ENCODE data around the gene TOP3A.

TOP3A gene, protein sequence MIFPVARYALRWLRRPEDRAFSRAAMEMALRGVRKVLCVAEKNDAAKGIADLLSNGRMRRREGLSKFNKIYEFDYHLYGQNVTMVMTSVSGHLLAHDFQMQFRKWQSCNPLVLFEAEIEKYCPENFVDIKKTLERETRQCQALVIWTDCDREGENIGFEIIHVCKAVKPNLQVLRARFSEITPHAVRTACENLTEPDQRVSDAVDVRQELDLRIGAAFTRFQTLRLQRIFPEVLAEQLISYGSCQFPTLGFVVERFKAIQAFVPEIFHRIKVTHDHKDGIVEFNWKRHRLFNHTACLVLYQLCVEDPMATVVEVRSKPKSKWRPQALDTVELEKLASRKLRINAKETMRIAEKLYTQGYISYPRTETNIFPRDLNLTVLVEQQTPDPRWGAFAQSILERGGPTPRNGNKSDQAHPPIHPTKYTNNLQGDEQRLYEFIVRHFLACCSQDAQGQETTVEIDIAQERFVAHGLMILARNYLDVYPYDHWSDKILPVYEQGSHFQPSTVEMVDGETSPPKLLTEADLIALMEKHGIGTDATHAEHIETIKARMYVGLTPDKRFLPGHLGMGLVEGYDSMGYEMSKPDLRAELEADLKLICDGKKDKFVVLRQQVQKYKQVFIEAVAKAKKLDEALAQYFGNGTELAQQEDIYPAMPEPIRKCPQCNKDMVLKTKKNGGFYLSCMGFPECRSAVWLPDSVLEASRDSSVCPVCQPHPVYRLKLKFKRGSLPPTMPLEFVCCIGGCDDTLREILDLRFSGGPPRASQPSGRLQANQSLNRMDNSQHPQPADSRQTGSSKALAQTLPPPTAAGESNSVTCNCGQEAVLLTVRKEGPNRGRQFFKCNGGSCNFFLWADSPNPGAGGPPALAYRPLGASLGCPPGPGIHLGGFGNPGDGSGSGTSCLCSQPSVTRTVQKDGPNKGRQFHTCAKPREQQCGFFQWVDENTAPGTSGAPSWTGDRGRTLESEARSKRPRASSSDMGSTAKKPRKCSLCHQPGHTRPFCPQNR

DNA sequence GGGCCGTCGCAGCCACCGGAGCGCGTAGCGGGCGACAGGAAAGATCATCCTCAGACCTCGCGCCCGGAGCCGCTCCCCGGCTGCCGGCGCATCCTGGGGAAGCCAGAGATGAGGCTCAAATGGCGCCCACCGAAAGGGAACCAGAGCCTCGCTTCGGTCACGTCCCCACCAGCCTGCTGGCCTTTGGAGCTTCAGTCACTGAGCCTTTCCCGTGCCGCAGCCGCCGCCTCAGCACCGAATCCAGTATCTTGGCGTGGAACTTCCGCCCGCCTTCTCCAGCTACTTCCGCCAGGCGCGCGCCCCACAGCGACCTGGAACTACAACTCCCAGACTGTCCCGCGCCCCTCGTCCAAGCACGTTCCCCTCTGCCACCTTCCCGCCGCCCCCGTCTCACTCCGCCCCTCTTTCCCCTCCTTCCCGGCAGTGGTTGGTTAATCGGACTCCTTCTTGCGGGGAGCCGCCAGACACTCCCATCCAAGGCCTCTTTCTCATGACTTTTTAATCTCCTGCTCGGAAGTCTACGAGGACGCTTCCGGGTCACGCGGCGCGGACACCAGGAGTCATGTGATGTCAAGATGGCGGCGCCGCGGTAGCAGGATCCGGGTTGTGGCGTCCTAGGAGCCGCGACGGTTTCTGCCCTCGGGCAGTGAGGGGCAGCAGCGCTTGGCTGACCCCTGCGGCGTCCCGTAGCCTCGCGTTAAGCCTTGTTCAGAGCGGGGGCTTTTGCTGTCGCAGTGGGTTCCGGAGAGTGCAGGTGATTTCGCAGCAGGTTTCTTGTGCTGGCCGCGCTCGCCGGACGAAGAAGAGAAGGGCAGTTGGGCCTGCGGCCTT, at the start of gene TOP3A, which contains the start of gene SMCR8:
TSS of gene TOP3A (minus strand) at position 264 of the 831 bp plus-strand sequence. CDS start at position 48, 216 bp downstream.
TSS of gene SMCR8 (plus strand) at position 563 of the 831 bp plus-strand sequence. CDS start 497 bp downstream, outside the sequence.
- Histone ChIP-seq H3K27ac (peak within 1 kb of the TSS; percentile 97), H3K4me3 (ENCODE audit: low read depth in 1 of 2, low read length in 1 of 2) (peak within 1 kb of the TSS; percentile 97 to 98), H3K4me1 (ENCODE audit: control insufficient read depth in 1 of 2, insufficient read depth in 1 of 2, low read depth in 1 of 2, low read length in 1 of 2) (peaks cover 63 to 68% of the 10 kb centered on the region in 2 experiments), H3K9me3 (no peaks in the 10 kb centered on the region), H3K27me3 (no peaks in the 10 kb centered on the region), H3K36me3 (peaks cover 37% of the 10 kb centered on the region)
- TF ChIP-seq, protein P1, sequence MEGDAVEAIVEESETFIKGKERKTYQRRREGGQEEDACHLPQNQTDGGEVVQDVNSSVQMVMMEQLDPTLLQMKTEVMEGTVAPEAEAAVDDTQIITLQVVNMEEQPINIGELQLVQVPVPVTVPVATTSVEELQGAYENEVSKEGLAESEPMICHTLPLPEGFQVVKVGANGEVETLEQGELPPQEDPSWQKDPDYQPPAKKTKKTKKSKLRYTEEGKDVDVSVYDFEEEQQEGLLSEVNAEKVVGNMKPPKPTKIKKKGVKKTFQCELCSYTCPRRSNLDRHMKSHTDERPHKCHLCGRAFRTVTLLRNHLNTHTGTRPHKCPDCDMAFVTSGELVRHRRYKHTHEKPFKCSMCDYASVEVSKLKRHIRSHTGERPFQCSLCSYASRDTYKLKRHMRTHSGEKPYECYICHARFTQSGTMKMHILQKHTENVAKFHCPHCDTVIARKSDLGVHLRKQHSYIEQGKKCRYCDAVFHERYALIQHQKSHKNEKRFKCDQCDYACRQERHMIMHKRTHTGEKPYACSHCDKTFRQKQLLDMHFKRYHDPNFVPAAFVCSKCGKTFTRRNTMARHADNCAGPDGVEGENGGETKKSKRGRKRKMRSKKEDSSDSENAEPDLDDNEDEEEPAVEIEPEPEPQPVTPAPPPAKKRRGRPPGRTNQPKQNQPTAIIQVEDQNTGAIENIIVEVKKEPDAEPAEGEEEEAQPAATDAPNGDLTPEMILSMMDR (IDR thresholded peaks at IDR 0.05): peak; percentile 47

DNA sequence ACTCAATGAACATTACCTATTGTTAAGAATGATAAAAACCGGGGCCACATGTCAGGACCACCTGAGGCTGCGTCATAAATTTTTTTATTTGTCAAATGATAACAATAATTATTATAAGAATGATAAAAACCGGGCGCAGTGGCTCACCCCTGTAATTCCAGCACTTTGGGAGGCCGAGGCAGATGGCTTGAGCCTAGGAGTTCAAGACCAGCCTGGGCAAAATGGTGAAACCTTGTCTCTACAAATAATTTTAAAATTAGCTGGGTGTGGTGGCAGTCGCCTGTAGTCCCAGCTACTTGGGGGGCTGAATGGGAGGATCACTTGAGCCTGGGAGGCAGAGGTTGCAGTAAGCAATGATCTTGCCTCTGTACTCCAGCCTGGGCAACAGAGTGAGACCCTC, 49.4 kb upstream of the TOP3A start:
- Histone ChIP-seq H3K4me3 (ENCODE audit: low read depth in 1 of 2, low read length in 1 of 2) (peak overlapping the region in 1 of 2 experiments; percentile 80), H3K9me3 (no peaks in the 10 kb centered on the region), H3K36me3 (no peaks in the 10 kb centered on the region), H3K4me1 (ENCODE audit: control insufficient read depth in 1 of 2, insufficient read depth in 1 of 2, low read depth in 1 of 2, low read length in 1 of 2) (peaks cover 10 to 18% of the 10 kb centered on the region in 2 experiments), H3K27ac (no peak overlapping the region), H3K27me3 (no peaks in the 10 kb centered on the region)
- TF ChIP-seq, protein P1 (IDR thresholded peaks at IDR 0.05): no peak

DNA sequence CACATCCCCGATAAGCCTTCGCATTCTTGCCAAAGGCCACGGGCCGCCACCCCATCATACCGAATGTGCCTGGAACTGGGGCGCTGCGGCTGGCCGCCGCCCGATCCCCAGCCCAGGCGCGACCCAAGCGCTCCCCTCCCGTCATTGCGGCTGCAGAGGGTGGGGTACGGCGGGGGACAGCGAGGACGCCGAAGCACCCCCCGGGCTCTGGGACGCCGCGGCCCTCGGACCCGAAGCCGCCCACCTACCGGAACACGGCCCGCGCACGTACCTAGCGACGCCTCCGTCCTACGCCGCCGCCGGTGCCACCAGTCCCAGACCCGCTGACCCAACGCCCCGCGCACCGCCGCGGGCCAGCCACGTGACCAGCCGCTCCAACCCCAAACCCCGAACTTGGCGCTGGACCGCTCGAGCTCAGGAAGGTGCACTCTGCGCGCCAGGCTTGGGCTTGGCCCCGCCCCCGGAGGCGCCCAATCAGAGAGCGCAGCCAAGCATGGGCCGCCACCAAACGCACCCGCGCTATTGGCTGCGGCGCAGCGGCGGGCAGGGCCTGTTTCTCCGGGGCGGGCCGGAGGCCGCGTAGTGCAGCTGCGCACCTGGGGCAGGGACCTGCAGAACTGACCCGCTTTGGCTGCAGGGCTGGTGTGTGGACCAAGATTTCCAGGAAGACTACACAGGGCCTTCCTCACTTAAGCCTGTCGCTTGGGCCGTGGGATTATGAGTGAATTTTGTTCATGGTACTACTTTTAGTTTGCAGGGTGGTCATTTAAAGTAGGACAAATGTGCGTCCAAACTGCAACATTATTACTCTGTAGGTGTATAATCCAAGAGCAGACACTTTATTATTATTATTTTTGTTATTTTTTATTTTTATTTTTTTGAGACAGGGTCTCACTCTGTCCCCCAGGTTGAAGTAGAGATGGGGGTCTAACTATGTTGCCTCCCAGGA, 48.6 kb upstream of the TOP3A start, which contains the start of gene SHMT1:
TSS of gene SHMT1 (minus strand) at position 450 of the 949 bp plus-strand sequence. CDS start 7,569 bp downstream, outside the sequence.
- no peaks in the 10 kb centered on the region for H3K9me3 ChIP-seq
- peaks cover 10 to 18% of the 10 kb centered on the region in 2 experiments for H3K4me1 ChIP-seq (ENCODE audit: control insufficient read depth in 1 of 2, insufficient read depth in 1 of 2, low read depth in 1 of 2, low read length in 1 of 2)
- TF ChIP-seq, protein P1 (IDR thresholded peaks at IDR 0.05): no peak
- H3K36me3 ChIP-seq: no peaks in the 10 kb centered on the region
- peak within 1 kb of the TSS; percentile 64 to 80 for H3K4me3 ChIP-seq (ENCODE audit: low read depth in 1 of 2, low read length in 1 of 2)
- H3K27me3 ChIP-seq: no peaks in the 10 kb centered on the region
- peak within 1 kb of the TSS; percentile 42 for H3K27ac ChIP-seq

DNA sequence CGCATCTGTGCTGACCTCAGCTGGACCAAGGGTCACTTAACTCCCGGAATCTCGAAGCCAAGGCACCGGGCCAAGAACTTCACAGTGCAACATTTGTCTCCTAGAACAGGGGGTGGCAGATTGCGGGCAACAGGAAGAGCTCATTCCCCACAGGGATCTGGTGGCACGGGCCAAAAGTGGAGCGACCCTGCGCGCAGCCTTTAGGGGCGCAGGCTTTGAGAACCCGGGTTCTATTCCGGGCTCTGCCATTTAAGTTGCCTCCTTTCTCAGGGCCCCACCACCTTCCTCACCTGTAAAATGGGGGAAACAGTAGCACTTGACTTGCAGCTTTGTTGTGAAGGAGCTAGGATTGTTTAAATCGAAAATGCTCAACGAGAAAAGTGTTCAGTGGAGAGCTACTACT, 47.9 kb upstream of the TOP3A start:
- Histone ChIP-seq H3K36me3 (no peaks in the 10 kb centered on the region), H3K27me3 (no peaks in the 10 kb centered on the region), H3K4me3 (ENCODE audit: low read depth in 1 of 2, low read length in 1 of 2) (peak overlapping the region; percentile 64 to 80), H3K9me3 (no peaks in the 10 kb centered on the region), H3K27ac (peak overlapping the region; percentile 42), H3K4me1 (ENCODE audit: control insufficient read depth in 1 of 2, insufficient read depth in 1 of 2, low read depth in 1 of 2, low read length in 1 of 2) (peaks cover 10 to 18% of the 10 kb centered on the region in 2 experiments)
- TF ChIP-seq, protein P1 (IDR thresholded peaks at IDR 0.05): no peak
